ENCODE results near the gene SEC63.

GRCh38 chr6:107868867-107869611 lies 89.0 kb downstream of the SEC63 start:
- TF ChIP-seq EP300 (IDR thresholded peaks at IDR 0.05; ENCODE audit: low read depth) (no peak), CTCF (IDR thresholded peaks at IDR 0.05) (no peak), POLR2AphosphoS5 (IDR thresholded peaks at IDR 0.05) (no peak)
